IMR-90 (cell line): ENCODE data around the gene TOGARAM1. TPM values are rescaled to one million over a fixed set of nuclear protein-coding genes. Genes with fewer than 3 reads are reported as not detected.

Source experiments
- ATAC-seq: fragments of 200-7000 bp; cut with Tn5 transposase; 2 replicates; pipeline ENCODE4 v1.9.1; 2020; ENCODE audit warnings: low read depth, mild to moderate bottlenecking, moderate library complexity
- BruUV-seq: library from RNA; stranded (reverse); fragments of 400-500 nt; replicated peaks from 2 replicates; lab custom pipeline; 2021; lab: Mats Ljungman, UMichigan
- CTCF ChIA-PET: fragments of 300-600 bp; formaldehyde crosslinking; extraction: SDS; loops from one replicate; lab custom pipeline; 2021; ENCODE audit warnings: antibody characterized with exemption; lab: Yijun Ruan, JAX
- POLR2A ChIA-PET: fragments of 300-600 bp; sonication (Branson Sonifier 250); formaldehyde crosslinking; loops from one replicate; lab custom pipeline; 2022; ENCODE audit warnings: antibody characterized with exemption; ENCODE audit not compliant: unreplicated experiment; lab: Charles Lee
- DNase-seq: peaks from one replicate; pipeline ENCODE4 v3.0.0; 2013
- H2AFZ ChIP-seq: replicated peaks from 2 replicates; pipeline ENCODE3; 2013; ENCODE audit warnings: low read length, mild to moderate bottlenecking; ENCODE audit not compliant: poor library complexity
- H2AK5ac ChIP-seq: 2 replicates; pipeline ENCODE4 v1.6.1; 2013; ENCODE audit warnings: low read depth, low read length, inconsistent platforms
- H2AK9ac ChIP-seq: replicated peaks from 2 replicates; pipeline ENCODE3; 2013; ENCODE audit warnings: mild to moderate bottlenecking, low read depth, low read length, moderate library complexity; ENCODE audit not compliant: poor library complexity
- H2BK120ac ChIP-seq: 2 replicates; pipeline ENCODE4 v1.6.1; 2013; ENCODE audit warnings: low read depth, low read length, inconsistent platforms
- H2BK15ac ChIP-seq: 3 replicates; pipeline ENCODE4 v1.6.1; 2013; ENCODE audit warnings: low read depth, low read length, inconsistent platforms
- H2BK20ac ChIP-seq: 2 replicates; pipeline ENCODE4 v1.6.1; 2013; ENCODE audit warnings: low read depth, mild to moderate bottlenecking, inconsistent platforms, low read length, moderate library complexity
- H2BK5ac ChIP-seq: 2 replicates; pipeline ENCODE4 v1.6.1; 2013; ENCODE audit warnings: mild to moderate bottlenecking, low read depth, low read length, inconsistent platforms; ENCODE audit not compliant: poor library complexity, severe bottlenecking
- H3K14ac ChIP-seq: replicated peaks from 2 replicates; pipeline ENCODE4 v1.6.1; 2013; ENCODE audit warnings: low read depth, low read length, inconsistent platforms
- H3K18ac ChIP-seq: 2 replicates; pipeline ENCODE4 v1.6.1; 2013; ENCODE audit warnings: low read depth, low read length, control low read depth
- H3K23ac ChIP-seq: 2 replicates; pipeline ENCODE4 v1.6.1; 2013; ENCODE audit warnings: low read depth, low read length, inconsistent platforms
- H3K27ac ChIP-seq: 2 replicates; pipeline ENCODE4 v1.5.1; 2013; ENCODE audit warnings: mild to moderate bottlenecking, control low read depth, low read length; ENCODE audit not compliant: insufficient read depth
- H3K27me3 ChIP-seq: 2 replicates; pipeline ENCODE4 v1.6.1; 2013; ENCODE audit warnings: low read length; ENCODE audit not compliant: control insufficient read depth, insufficient read depth
- H3K36me3 ChIP-seq: 2 replicates; pipeline ENCODE4 v1.6.1; 2013; ENCODE audit warnings: low read length, mixed read lengths; ENCODE audit not compliant: control insufficient read depth, insufficient read depth
- H3K4ac ChIP-seq: 2 replicates; pipeline ENCODE4 v1.6.1; 2013; ENCODE audit warnings: low read depth, low read length, inconsistent platforms
- H3K4me1 ChIP-seq: 2 replicates; pipeline ENCODE4 v1.6.1; 2013; ENCODE audit warnings: low read length, mixed read lengths; ENCODE audit not compliant: control insufficient read depth, insufficient read depth
- H3K4me2 ChIP-seq: 2 replicates; pipeline ENCODE4 v1.6.1; 2013; ENCODE audit warnings: low read depth, mild to moderate bottlenecking, control low read depth, low read length, moderate library complexity
- H3K4me3 ChIP-seq: 2 replicates; pipeline ENCODE4 v1.5.1; 2013; ENCODE audit warnings: low read depth, mild to moderate bottlenecking, control low read depth, low read length, moderate library complexity; ENCODE audit not compliant: insufficient read depth
- H3K56ac ChIP-seq: 2 replicates; pipeline ENCODE4 v1.6.1; 2013; ENCODE audit warnings: low read length, inconsistent platforms; ENCODE audit not compliant: insufficient read depth; ENCODE audit errors: extremely low read depth
- H3K79me1 ChIP-seq, 2 experiments: 2 replicates each; pipeline ENCODE4 v1.6.1; 2013; ENCODE audit warnings: low read length in 2 of 2, inconsistent platforms in 1 of 2, low read depth in 1 of 2
- H3K9ac ChIP-seq: 2 replicates; pipeline ENCODE4 v1.6.1; 2013; ENCODE audit warnings: low read depth, low read length, control low read depth
- H3K9me1 ChIP-seq: 2 replicates; pipeline ENCODE4 v1.6.1; 2013; ENCODE audit warnings: low read length, inconsistent platforms; ENCODE audit not compliant: insufficient read depth
- H3K9me3 ChIP-seq: 2 replicates; pipeline ENCODE4 v1.6.1; 2013; ENCODE audit warnings: low read length; ENCODE audit not compliant: control insufficient read depth, insufficient read depth
- H4K20me1 ChIP-seq: 2 replicates; pipeline ENCODE4 v1.6.1; 2013; ENCODE audit warnings: low read length, inconsistent platforms; ENCODE audit not compliant: insufficient read depth
- H4K5ac ChIP-seq: 2 replicates; pipeline ENCODE4 v1.6.1; 2013; ENCODE audit warnings: mild to moderate bottlenecking, low read depth, low read length, control low read depth
- H4K8ac ChIP-seq, 2 experiments: 2 replicates each; pipeline ENCODE4 v1.6.1; 2013; ENCODE audit warnings: low read depth in 2 of 2, low read length in 2 of 2, control low read depth in 1 of 2, inconsistent platforms in 1 of 2
- H4K91ac ChIP-seq: 2 replicates; pipeline ENCODE4 v1.6.1; 2013; ENCODE audit warnings: low read depth, low read length, inconsistent platforms; ENCODE audit not compliant: insufficient read depth
- BHLHE40 ChIP-seq: fragments of 150-350 bp; IDR thresholded peaks from 2 replicates; pipeline ENCODE4 v1.6.1; 2016; ENCODE audit warnings: mild to moderate bottlenecking, low read depth, low read length
- CHD1 ChIP-seq: IDR thresholded peaks from 2 replicates; pipeline ENCODE4 v1.6.1; 2012; ENCODE audit warnings: low read depth, low read length, improper control_type of control experiment
- FOS ChIP-seq: fragments of 150-350 bp; IDR thresholded peaks from 2 replicates; pipeline ENCODE4 v1.6.1; 2016; ENCODE audit warnings: low read depth, low read length
- MAFK ChIP-seq: IDR thresholded peaks from 2 replicates; pipeline ENCODE4 v1.6.1; 2012; ENCODE audit warnings: low read depth, low read length, improper control_type of control experiment
- MAZ ChIP-seq: IDR thresholded peaks from 2 replicates; pipeline ENCODE4 v1.6.1; 2012; ENCODE audit warnings: low read depth, mild to moderate bottlenecking, low read length, improper control_type of control experiment, moderate library complexity, borderline replicate concordance
- MXI1 ChIP-seq: IDR thresholded peaks from 2 replicates; pipeline ENCODE4 v1.6.1; 2012; ENCODE audit warnings: low read depth, mild to moderate bottlenecking, low read length, moderate library complexity, borderline replicate concordance
- NFE2L2 ChIP-seq: fragments of 150-350 bp; IDR thresholded peaks from 2 replicates; pipeline ENCODE4 v1.6.1; 2016; ENCODE audit warnings: low read depth, mild to moderate bottlenecking, low read length
- POLR2A ChIP-seq: IDR thresholded peaks from 2 replicates; pipeline ENCODE4 v1.6.1; 2012; ENCODE audit warnings: mild to moderate bottlenecking, low read depth, low read length
- RAD21 ChIP-seq: IDR thresholded peaks from 2 replicates; pipeline ENCODE4 v1.6.1; 2012; ENCODE audit warnings: low read length, improper control_type of control experiment
- RCOR1 ChIP-seq: IDR thresholded peaks from 2 replicates; pipeline ENCODE4 v1.6.1; 2012; ENCODE audit warnings: mild to moderate bottlenecking, low read length, improper control_type of control experiment; ENCODE audit not compliant: insufficient replicate concordance
- RFX5 ChIP-seq: IDR thresholded peaks from 2 replicates; pipeline ENCODE4 v1.8.0; 2012; ENCODE audit warnings: low read depth, mild to moderate bottlenecking, low read length, moderate library complexity
- SMC3 ChIP-seq: fragments of 150-350 bp; IDR thresholded peaks from 2 replicates; pipeline ENCODE4 v1.6.1; 2016; ENCODE audit warnings: low read depth, mild to moderate bottlenecking, antibody characterized with exemption, low read length, moderate library complexity
- dilution Hi-C: fragments of 300-500 bp; cut with HindIII; formaldehyde crosslinking; loops from one replicate; pipeline ENCODE4 v1.14.3; 2018; ENCODE audit warnings: low sequenced_read_pairs; ENCODE audit not compliant: unreplicated experiment
- in situ Hi-C: fragments of 300-500 bp; cut with MboI; formaldehyde crosslinking; loops from 3 replicates; pipeline ENCODE4 v1.14.3; 2019; ENCODE audit warnings: low sequenced_read_pairs, inconsistent platforms, mixed read lengths
- intact Hi-C: fragments of 100-400 bp; cut with micrococcal nuclease; formaldehyde crosslinking; loops from 2 replicates; pipeline ENCODE4 v1.10.0; 2022
- polyA plus RNA-seq, 3 experiments: library from polyadenylated mRNA; depleted of rRNA; stranded (reverse); fragments of >200 nt; gene quantifications; 2 replicates each; pipeline ENCODE4 v1.2.3, GENCODE V29; 2012; ENCODE audit warnings: low replicate concordance in 1 of 3
- total RNA-seq: library from RNA; depleted of rRNA; stranded (reverse); fragments of >200 nt; gene quantifications from 2 replicates; pipeline ENCODE4 v1.2.3, GENCODE V29; 2012
- TF ChIP-seq, protein P1 (sequence below): fragments of 150-350 bp; IDR thresholded peaks from 2 replicates; pipeline ENCODE4 v1.6.1; 2017; ENCODE audit warnings: mild to moderate bottlenecking, antibody characterized with exemption, low read length, low read depth
- TF ChIP-seq, protein P2 (sequence below): conservative IDR thresholded peaks from 2 replicates; pipeline ENCODE4 v1.5.1; 2012; ENCODE audit warnings: mild to moderate bottlenecking, low read depth, low read length, improper control_type of control experiment
- TF ChIP-seq, protein P3 (sequence below): fragments of 150-350 bp; IDR thresholded peaks from 2 replicates; pipeline ENCODE4 v1.6.1; 2016; ENCODE audit warnings: low read depth, mild to moderate bottlenecking, low read length, moderate library complexity, borderline replicate concordance

The TOGARAM1 gene
- total and polyA plus RNA-seq, 2 of the 4 experiments (the other 2 are of a cell fraction) = 3.1 to 13.4 TPM

DNA sequence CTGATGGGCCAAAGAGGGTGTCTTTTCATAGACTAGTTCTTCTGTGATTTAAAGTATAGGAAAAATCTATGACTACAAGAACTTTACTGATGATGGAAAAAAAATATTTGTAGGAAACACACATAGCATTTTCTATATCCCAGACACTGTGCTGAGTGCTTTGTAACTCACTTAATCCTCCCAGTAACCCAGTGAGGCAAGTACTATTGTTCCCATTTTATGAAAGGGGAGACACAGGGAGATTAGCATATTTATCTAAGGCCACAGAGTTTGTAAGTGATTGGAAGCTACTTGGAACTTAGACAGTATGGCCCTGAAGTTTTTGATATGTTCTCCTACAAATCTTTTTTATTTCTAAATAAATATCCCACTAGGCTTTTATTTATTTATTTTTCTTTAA, 141.8 kb downstream of the TOGARAM1 start:
- H3K56ac ChIP-seq = no peak overlapping the region
- no peaks in the 10 kb centered on the region for H3K9me3 ChIP-seq
- TF ChIP-seq CHD1 (no peak), RAD21 (no peak), SMC3 (no peak), NFE2L2 (no peak), MAZ (no peak), MXI1 (no peak), RCOR1 (no peak), BHLHE40 (no peak), FOS (no peak), POLR2A (no peak), RFX5 (no peak), MAFK (no peak)
- TF ChIP-seq, protein P1, sequence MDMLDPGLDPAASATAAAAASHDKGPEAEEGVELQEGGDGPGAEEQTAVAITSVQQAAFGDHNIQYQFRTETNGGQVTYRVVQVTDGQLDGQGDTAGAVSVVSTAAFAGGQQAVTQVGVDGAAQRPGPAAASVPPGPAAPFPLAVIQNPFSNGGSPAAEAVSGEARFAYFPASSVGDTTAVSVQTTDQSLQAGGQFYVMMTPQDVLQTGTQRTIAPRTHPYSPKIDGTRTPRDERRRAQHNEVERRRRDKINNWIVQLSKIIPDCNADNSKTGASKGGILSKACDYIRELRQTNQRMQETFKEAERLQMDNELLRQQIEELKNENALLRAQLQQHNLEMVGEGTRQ = no peak
- TF ChIP-seq, protein P2, sequence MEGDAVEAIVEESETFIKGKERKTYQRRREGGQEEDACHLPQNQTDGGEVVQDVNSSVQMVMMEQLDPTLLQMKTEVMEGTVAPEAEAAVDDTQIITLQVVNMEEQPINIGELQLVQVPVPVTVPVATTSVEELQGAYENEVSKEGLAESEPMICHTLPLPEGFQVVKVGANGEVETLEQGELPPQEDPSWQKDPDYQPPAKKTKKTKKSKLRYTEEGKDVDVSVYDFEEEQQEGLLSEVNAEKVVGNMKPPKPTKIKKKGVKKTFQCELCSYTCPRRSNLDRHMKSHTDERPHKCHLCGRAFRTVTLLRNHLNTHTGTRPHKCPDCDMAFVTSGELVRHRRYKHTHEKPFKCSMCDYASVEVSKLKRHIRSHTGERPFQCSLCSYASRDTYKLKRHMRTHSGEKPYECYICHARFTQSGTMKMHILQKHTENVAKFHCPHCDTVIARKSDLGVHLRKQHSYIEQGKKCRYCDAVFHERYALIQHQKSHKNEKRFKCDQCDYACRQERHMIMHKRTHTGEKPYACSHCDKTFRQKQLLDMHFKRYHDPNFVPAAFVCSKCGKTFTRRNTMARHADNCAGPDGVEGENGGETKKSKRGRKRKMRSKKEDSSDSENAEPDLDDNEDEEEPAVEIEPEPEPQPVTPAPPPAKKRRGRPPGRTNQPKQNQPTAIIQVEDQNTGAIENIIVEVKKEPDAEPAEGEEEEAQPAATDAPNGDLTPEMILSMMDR = no peak
- TF ChIP-seq, protein P3, sequence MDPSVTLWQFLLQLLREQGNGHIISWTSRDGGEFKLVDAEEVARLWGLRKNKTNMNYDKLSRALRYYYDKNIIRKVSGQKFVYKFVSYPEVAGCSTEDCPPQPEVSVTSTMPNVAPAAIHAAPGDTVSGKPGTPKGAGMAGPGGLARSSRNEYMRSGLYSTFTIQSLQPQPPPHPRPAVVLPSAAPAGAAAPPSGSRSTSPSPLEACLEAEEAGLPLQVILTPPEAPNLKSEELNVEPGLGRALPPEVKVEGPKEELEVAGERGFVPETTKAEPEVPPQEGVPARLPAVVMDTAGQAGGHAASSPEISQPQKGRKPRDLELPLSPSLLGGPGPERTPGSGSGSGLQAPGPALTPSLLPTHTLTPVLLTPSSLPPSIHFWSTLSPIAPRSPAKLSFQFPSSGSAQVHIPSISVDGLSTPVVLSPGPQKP = no peak
- no peak overlapping the region for H3K4ac ChIP-seq
- no peak overlapping the region for H3K4me3 ChIP-seq
- H3K36me3 ChIP-seq = peaks cover 22% of the 10 kb centered on the region
- no peak overlapping the region for H3K4me2 ChIP-seq
- no peak for DNase-seq
- no peak for ATAC-seq
- no peak overlapping the region for H3K27ac ChIP-seq
- H4K20me1 ChIP-seq = no peaks in the 10 kb centered on the region
- no peak overlapping the region for H2BK120ac ChIP-seq
- CTCF ChIA-PET = interaction anchor here (0.6 kb wide), 1 partner anchor 148 kb away, joined by 5 read pairs; no protein-coding TSS in a partner anchor
- no peak overlapping the region for H3K18ac ChIP-seq
- POLR2A ChIA-PET = no interaction called here
- no peaks in the 10 kb centered on the region for H3K27me3 ChIP-seq
- no peaks in the 10 kb centered on the region for H3K9me1 ChIP-seq
- no peak overlapping the region for H3K9ac ChIP-seq
- H3K14ac ChIP-seq = no peak overlapping the region
- H4K91ac ChIP-seq = no peak overlapping the region
- intact Hi-C loops = no loop called here
- no peak overlapping the region for H3K23ac ChIP-seq
- H2AFZ ChIP-seq = no peak overlapping the region
- BruUV-seq = no TSS peak
- no peak overlapping the region for H2BK5ac ChIP-seq
- in situ Hi-C loops = no loop called here
- no peak overlapping the region for H2AK9ac ChIP-seq
- H2BK15ac ChIP-seq = no peak overlapping the region
- peaks cover 11 to 13% of the 10 kb centered on the region in 2 experiments; a peak in 3 of 4 replicates for H3K79me1 ChIP-seq
- no peak overlapping the region for H2BK20ac ChIP-seq
- no peak overlapping the region for H4K8ac ChIP-seq
- H3K4me1 ChIP-seq = no peaks in the 10 kb centered on the region
- H2AK5ac ChIP-seq = no peak overlapping the region
- no peak overlapping the region for H4K5ac ChIP-seq
- dilution Hi-C loops = no loop called here
